ENCODE results near the gene ABAT.
"Not testable (repeated sequence)": the region's sequence is repeated elsewhere in the genome, so short reads cannot be mapped to it uniquely, and the experiment has no call there.

The ABAT gene

GRCh38 chr16:8697965-8698364, 23.5 kb downstream of the ABAT start:
- no peaks in the 10 kb centered on the region for H3K36me3 ChIP-seq (replicated peaks; ENCODE audit: low read depth, low read length)
- no peak overlapping the region for H3K4me2 ChIP-seq (ENCODE audit: low read length)
- H3K27me3 ChIP-seq (ENCODE audit: low read depth, low read length), result no peaks in the 10 kb centered on the region
- H3K79me2 ChIP-seq (ENCODE audit: low read length), result no peaks in the 10 kb centered on the region
- no peak overlapping the region for H3K9ac ChIP-seq (ENCODE audit: low read length)
- no peaks in the 10 kb centered on the region for H3K4me1 ChIP-seq (ENCODE audit: low read length)
- H3K9me3 ChIP-seq (ENCODE audit: insufficient read depth, low read length), result no peaks in the 10 kb centered on the region
- TF ChIP-seq CTCF (IDR thresholded peaks at IDR 0.05; ENCODE audit: low read depth, low read length) (no peak), EZH2phosphoT487 (IDR thresholded peaks at IDR 0.05; ENCODE audit: low read depth) (no peak)
- H3K27ac ChIP-seq (ENCODE audit: low read length), result no peak overlapping the region
- H3K4me3 ChIP-seq (ENCODE audit: low read length), result no peak overlapping the region
- no peak overlapping the region for H2AFZ ChIP-seq (ENCODE audit: low read depth, low read length)
- H4K20me1 ChIP-seq (ENCODE audit: insufficient read depth, low read length), result no peaks in the 10 kb centered on the region

GRCh38 chr16:8703693-8704092, 29.3 kb downstream of the ABAT start:
- Histone ChIP-seq H3K79me2 (ENCODE audit: low read length) (no peaks in the 10 kb centered on the region), H4K20me1 (ENCODE audit: insufficient read depth, low read length) (no peaks in the 10 kb centered on the region), H2AFZ (ENCODE audit: low read depth, low read length) (no peak overlapping the region), H3K4me2 (ENCODE audit: low read length) (no peak overlapping the region), H3K27ac (ENCODE audit: low read length) (no peak overlapping the region), H3K4me1 (ENCODE audit: low read length) (no peaks in the 10 kb centered on the region), H3K27me3 (ENCODE audit: low read depth, low read length) (no peaks in the 10 kb centered on the region), H3K9me3 (ENCODE audit: insufficient read depth, low read length) (no peaks in the 10 kb centered on the region), H3K36me3 (replicated peaks; ENCODE audit: low read depth, low read length) (no peaks in the 10 kb centered on the region), H3K9ac (ENCODE audit: low read length) (no peak overlapping the region), H3K4me3 (ENCODE audit: low read length) (no peak overlapping the region)
- no peak for TF ChIP-seq CTCF (IDR thresholded peaks at IDR 0.05; ENCODE audit: low read depth, low read length)
- TF ChIP-seq EZH2phosphoT487 (IDR thresholded peaks at IDR 0.05; ENCODE audit: low read depth), result no peak

- H3K9me3 ChIP-seq (ENCODE audit: insufficient read depth, low read length), result no peaks in the 10 kb centered on the region
- H3K27ac ChIP-seq (ENCODE audit: low read length), result no peak overlapping the region
- H3K4me3 ChIP-seq (ENCODE audit: low read length), result no peak overlapping the region
- no peak overlapping the region for H3K9ac ChIP-seq (ENCODE audit: low read length)
- H3K36me3 ChIP-seq (replicated peaks; ENCODE audit: low read depth, low read length), result no peaks in the 10 kb centered on the region
- no peaks in the 10 kb centered on the region for H3K27me3 ChIP-seq (ENCODE audit: low read depth, low read length)
- TF ChIP-seq EZH2phosphoT487 (IDR thresholded peaks at IDR 0.05; ENCODE audit: low read depth), result no peak
- no peak for TF ChIP-seq CTCF (IDR thresholded peaks at IDR 0.05; ENCODE audit: low read depth, low read length)
- no peaks in the 10 kb centered on the region for H3K4me1 ChIP-seq (ENCODE audit: low read length)
- no peak overlapping the region for H2AFZ ChIP-seq (ENCODE audit: low read depth, low read length)
- H4K20me1 ChIP-seq (ENCODE audit: insufficient read depth, low read length), result no peaks in the 10 kb centered on the region
- H3K79me2 ChIP-seq (ENCODE audit: low read length), result no peaks in the 10 kb centered on the region
- H3K4me2 ChIP-seq (ENCODE audit: low read length), result no peak overlapping the region
Measured at GRCh38 chr16:8704098-8704497, 29.7 kb downstream of the ABAT start.

GRCh38 chr16:8705100-8705822, 30.8 kb downstream of the ABAT start:
- H3K79me2 ChIP-seq (ENCODE audit: low read length); H3K36me3 ChIP-seq (replicated peaks; ENCODE audit: low read depth, low read length); H4K20me1 ChIP-seq (ENCODE audit: insufficient read depth, low read length); H2AFZ ChIP-seq (ENCODE audit: low read depth, low read length); H3K9ac ChIP-seq (ENCODE audit: low read length); H3K4me3 ChIP-seq (ENCODE audit: low read length); H3K27me3 ChIP-seq (ENCODE audit: low read depth, low read length); H3K4me2 ChIP-seq (ENCODE audit: low read length); H3K9me3 ChIP-seq (ENCODE audit: insufficient read depth, low read length); H3K4me1 ChIP-seq (ENCODE audit: low read length); H3K27ac ChIP-seq (ENCODE audit: low read length): not testable (repeated sequence)
